Measurements from ENCODE around the gene GPRC5C. TPM values are rescaled to one million over a fixed set of nuclear protein-coding genes. Genes with fewer than 3 reads are reported as not detected.

The GPRC5C gene
- total and polyA plus RNA-seq, 2 of the 13 experiments (the other 11 are each of a cell fraction or from before 2014, with no cell fraction given): 85.6 to 300 TPM

GRCh38 chr17:74442670-74443515, 11.0 kb downstream of the GPRC5C start (continued):
- TF ChIP-seq ZNF646 (CRISPR knock-in tag; IDR thresholded peaks at IDR 0.05) (no peak; the same call in 1 of the 2 replicates), NFE2L1 (CRISPR knock-in tag; IDR thresholded peaks at IDR 0.05; ENCODE audit: borderline replicate concordance) (no peak), NFAT5 (CRISPR knock-in tag; IDR thresholded peaks at IDR 0.05) (peak; percentile 39; the same call in 1 of the 2 replicates), ZNF747 (CRISPR knock-in tag; IDR thresholded peaks at IDR 0.05; ENCODE audit: borderline replicate concordance) (peak; percentile 82; the same call in 1 of the 2 replicates), CBX2 (IDR thresholded peaks at IDR 0.05; ENCODE audit: low read depth, low read length) (no peak), CBX2 (CRISPR knock-in tag; IDR thresholded peaks at IDR 0.05; ENCODE audit: low read depth) (no peak), ZNF616 (CRISPR knock-in tag; IDR thresholded peaks at IDR 0.05; ENCODE audit: low read depth) (no peak; the same call in 1 of the 2 replicates), ZNF781 (CRISPR knock-in tag; IDR thresholded peaks at IDR 0.05; ENCODE audit: borderline replicate concordance, not compliant biosample characterization) (peak; percentile 21), U2AF1 (optimal IDR thresholded peaks at IDR 0.05; ENCODE audit: low read depth, low read length) (peak; percentile 48), IKZF5 (CRISPR knock-in tag; IDR thresholded peaks at IDR 0.05) (peak; percentile 78), KDM1A (CRISPR knock-in tag; IDR thresholded peaks at IDR 0.05) (no peak; the same call in none of the 2 replicates), MXD4 (CRISPR knock-in tag; IDR thresholded peaks at IDR 0.05) (peak; percentile 74; the same call in 1 of the 2 replicates), ZNF451 (CRISPR knock-in tag; IDR thresholded peaks at IDR 0.05) (no peak; the same call in 1 of the 2 replicates)

Measured in HepG2 (cell line).